HG02763 (cell line): ENCODE results near the gene CCDC183.
"Not testable (repeated sequence)": the region's sequence is repeated elsewhere in the genome, so short reads cannot be mapped to it uniquely, and the experiment has no call there.

Experiments used
- ATAC-seq: cut with Tn5 transposase; IDR thresholded peaks from one replicate; pipeline ENCODE4 v1.9.1; 2021; ENCODE audit warnings: mild to moderate bottlenecking, moderate library complexity; ENCODE audit not compliant: unreplicated experiment

Gene CCDC183

GRCh38 chr9:136823136-136824046 is 27.3 kb downstream of the CCDC183 start:
- no peak for ATAC-seq

- no peak for ATAC-seq
Measured at GRCh38 chr9:136824496-136825225, 28.5 kb downstream of the CCDC183 start.

GRCh38 chr9:136825295-136826187 is 29.4 kb downstream of the CCDC183 start:
- no peak for ATAC-seq

DNA sequence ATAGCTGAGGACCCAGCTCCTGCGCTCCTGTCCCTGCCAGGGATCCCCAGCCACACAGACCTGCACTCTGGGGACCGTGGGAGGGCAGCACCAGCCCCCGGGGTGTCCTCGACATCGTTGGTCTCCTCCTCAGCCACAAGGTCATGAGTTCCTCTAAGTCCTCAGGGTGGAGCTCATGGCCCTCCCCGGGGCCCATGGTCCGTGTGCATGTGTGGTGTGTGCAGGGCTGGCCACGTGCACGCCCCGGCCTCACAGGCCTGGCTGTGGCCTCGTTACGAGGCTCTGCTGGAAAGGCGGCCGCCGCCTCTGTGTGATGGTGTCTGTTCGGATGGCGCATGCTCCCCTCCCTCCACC is 30.0 kb downstream of the CCDC183 start:
- no peak for ATAC-seq

DNA sequence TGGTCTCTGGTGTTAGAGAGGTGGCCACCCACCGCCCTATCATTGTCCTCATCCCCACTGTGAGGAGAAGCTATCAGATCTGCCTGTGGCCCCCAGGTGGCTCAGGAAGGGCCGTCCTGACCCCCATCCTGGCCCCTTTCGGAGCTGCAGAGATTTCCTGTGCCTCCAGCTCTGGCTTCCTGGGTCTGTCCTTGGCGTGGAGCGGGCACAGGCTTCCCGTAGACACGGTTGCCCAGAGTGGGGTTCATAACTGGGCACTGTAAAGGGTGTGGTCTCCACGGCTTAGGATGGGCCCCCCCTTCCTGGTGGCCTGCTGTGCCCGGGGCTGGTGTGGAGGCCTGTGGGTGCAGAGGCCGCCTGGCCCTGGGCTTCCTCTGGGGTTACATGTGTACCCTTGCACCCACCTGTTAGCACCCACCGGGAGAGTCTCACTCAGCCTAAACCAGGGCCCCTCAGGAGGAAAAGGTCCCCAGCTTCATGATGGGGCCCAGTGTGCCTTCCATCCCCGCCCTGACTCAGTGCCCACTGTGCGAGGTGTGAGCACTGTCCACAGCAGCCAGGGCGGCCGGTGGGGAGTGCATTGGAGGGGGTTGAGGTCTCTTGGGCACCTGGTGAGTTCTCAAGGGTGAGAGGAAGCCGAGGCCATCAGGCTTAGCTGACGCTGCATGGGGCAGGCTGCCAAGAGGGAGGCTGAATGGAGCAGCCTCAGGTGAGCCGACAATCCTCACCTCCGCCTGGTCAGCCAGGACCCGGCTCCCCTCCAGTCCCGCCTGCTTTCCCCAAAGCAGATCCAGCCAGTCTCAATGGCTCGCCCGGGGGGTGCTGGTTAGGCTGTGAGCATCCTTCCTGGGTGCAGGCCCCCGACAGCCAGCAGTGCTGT is 30.8 kb downstream of the CCDC183 start:
- no peak for ATAC-seq

- ATAC-seq: no peak
Measured at GRCh38 chr9:136827794-136828473, 31.8 kb downstream of the CCDC183 start.

GRCh38 chr9:136828474-136829140 is 32.5 kb downstream of the CCDC183 start:
- no peak for ATAC-seq

DNA sequence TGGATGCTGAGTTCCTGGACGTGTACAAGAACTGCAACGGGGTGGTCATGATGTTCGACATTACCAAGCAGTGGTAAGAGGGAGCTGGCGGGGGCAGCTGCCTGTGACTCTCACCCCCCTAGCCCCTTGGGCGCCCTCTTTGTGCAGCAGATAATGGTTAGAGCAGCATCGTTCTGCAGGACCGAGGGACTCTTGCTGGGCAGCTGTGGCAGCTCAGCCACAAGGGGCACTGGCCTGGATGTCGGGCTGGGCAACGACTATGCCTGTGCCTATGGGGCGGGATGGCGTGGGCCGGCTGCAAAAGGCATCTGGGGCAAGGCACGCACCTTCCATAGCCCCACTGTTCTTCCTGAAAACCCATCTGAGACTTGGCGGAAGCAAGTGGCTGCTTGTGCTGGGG is 33.3 kb downstream of the CCDC183 start:
- ATAC-seq: no peak

- ATAC-seq: no peak
Measured at GRCh38 chr9:136829981-136830885, 34.1 kb downstream of the CCDC183 start.

GRCh38 chr9:136831002-136831719 is 35.0 kb downstream of the CCDC183 start:
- ATAC-seq: no peak

GRCh38 chr9:136831720-136832104 is 35.6 kb downstream of the CCDC183 start:
- ATAC-seq: no peak

DNA sequence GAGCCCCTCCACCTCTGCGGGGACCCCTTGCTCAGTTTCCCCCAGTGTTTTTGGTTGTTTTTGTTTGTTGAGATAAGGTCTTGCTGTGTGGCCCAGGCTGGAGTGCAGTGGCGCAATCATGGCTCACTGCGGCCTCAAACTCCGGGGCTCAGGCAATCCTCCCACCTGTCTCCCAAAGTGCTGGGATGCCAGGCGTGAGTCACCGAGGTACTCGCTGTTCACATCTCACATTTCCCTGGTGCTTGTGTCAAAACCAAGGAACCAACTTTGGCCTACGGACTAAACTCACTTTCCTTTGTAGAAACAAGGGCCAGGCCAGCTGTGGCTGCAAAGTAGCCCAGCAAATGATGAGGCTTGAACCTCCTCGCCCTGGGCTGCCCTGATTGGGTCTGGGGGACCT is 36.4 kb downstream of the CCDC183 start:
- ATAC-seq: no peak

DNA sequence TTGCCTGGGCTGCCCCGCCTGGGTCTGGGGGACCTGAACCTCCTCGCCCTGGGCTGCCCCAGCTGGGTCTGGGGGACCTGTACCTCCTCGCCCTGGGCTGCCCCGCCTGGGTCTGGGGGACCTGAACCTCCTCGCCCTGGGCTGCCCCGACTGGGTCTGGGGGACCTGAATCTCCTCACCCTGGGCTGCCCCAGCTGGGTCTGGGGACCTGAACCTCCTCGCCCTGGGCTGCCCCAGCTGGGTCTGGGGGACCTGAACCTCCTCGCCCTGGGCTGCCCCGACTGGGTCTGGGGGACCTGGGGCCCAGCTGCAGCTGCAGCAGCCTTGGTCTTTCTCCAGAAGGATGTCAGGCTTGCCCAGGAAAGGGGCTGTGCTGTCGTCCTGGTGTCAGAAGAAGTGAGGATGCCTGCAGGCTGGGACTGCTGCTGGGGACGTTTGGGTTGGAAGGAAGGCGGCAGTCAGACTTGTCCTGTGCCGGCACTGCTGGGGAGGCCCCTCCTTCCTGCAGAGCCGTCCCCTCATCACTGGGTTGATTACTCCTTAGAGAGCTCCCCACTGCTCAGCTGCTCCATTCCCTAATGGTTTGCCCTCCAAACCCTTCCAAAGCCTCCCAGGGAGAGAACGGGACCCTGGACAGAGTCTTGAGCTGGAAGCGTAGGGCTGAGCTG is 37.4 kb downstream of the CCDC183 start:
- ATAC-seq: not testable (repeated sequence)

DNA sequence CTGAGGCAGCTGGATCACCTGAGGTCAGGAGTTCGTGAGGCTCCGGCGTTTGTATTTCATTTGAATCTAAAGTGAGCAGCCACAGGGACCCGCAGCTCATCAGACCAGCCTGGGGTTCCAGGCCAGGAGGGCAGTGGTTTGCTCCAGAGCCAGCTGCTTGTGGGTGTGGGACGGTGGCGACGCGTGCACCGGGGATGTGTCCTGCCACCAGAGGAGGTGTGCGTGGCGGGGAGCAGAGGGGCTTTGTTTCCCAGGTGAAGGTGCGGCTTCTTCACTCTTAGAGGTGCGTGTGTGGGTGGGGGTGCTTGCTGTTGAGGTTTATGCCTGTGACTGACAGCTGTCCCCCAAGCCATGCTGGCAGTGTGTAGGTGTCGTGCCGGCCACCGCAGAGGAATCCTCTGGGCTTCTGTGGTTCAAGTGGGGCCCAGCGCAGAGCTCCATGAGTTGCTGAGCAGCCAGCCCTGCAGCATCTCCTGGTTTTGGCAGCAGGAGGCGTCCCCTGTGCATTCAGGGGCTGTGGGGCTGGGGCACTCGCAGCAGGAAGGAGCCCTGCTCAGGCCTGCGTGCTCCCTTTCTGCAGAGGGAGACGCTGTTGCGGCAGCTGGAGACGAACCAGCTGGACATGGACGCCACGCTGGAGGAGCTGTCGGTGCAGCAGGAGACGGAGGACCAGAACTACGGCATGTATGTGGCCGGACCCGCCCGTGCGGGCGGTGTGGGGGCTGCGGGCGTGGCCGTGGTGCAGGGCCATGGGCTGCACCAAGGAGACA is 39.2 kb downstream of the CCDC183 start:
- ATAC-seq: no peak

DNA sequence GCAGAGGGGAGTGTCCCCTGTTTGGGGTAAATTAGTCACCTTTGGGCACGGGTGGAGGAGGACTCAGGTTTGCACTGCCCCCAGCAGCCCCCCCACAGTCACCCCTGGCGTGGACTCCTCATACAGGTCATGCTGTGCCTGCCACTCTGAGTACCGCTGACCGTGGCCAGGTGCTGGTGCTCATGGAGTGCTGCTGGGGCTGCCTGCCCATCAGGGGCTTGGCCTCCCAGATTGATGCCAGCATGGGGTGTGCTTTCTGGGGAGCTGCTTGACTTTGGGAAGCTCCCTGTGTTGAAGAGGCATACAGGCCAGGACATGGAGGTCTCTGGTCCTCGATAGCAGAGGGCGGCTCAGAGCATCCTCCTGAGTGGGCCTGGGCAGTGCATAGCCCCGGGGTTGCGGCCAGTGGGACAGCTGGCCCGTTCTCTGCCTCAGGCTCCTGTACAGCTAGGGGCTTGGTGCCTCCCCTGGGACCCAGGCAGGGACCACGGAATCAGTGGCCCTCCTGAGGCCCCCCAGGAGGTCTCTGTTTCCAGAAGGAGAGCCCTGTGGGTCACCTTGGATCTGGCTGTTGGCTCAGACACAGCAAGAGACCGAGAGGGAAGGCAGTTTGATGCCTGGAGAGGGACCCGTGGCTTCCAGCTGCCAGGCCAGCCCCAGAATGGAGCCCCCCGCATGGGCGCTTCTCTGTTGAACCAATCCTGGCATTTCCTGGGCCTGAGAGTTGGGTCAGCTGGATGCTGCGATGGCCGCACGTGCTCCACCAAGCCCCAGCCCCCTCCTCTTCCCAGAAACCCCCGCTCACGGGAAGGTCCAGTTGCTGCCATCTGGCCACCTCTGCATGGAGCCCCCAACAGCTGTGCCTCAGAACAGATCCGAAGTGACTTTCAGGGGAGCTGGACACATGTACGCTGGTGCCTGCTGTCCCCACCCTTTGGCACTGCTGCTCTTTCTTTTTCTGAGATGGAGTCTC is 40.1 kb downstream of the CCDC183 start:
- ATAC-seq: no peak
